SHP77 treated with DMSO at 0.1 percent for 48 hours (cell line): ENCODE data around the gene MDFI.

Experiments used
- DNase-seq: peaks from one replicate; lab custom pipeline; 2025; lab: John Stamatoyannopoulos, UW

The MDFI gene

GRCh38 chr6:41688256-41688965 is 50.1 kb downstream of the MDFI start:
- no peak for DNase-seq

GRCh38 chr6:41689171-41690008 is 51.1 kb downstream of the MDFI start:
- DNase-seq, result no peak

- no peak for DNase-seq
Observed at GRCh38 chr6:41690541-41691330, 52.5 kb downstream of the MDFI start.

- DNase-seq, result no peak
Observed at GRCh38 chr6:41691426-41692079, 53.3 kb downstream of the MDFI start.

GRCh38 chr6:41692080-41692675 is 53.9 kb downstream of the MDFI start:
- DNase-seq, result no peak

- DNase-seq, result no peak
Observed at GRCh38 chr6:41692730-41693129, 54.5 kb downstream of the MDFI start.

GRCh38 chr6:41693281-41694240 is 55.3 kb downstream of the MDFI start:
- no peak for DNase-seq

GRCh38 chr6:41694815-41695526 is 56.7 kb downstream of the MDFI start:
- DNase-seq, result no peak

- DNase-seq, result no peak
Observed at GRCh38 chr6:41695825-41696224, 57.6 kb downstream of the MDFI start.

- DNase-seq, result no peak
Observed at GRCh38 chr6:41696788-41697187, 58.5 kb downstream of the MDFI start.

GRCh38 chr6:41697861-41698781 is 59.9 kb downstream of the MDFI start:
- no peak for DNase-seq

GRCh38 chr6:41699063-41699462 is 60.8 kb downstream of the MDFI start:
- DNase-seq, result no peak

GRCh38 chr6:41700463-41701347 is 62.4 kb downstream of the MDFI start:
- no peak for DNase-seq

- no peak for DNase-seq
Observed at GRCh38 chr6:41702089-41702745, 63.9 kb downstream of the MDFI start.

- DNase-seq, result no peak
Observed at GRCh38 chr6:41702771-41703494, 64.7 kb downstream of the MDFI start.
